SK-N-SH treated with all-trans-retinoic acid at 6 μM for 48 hours (cell line): ENCODE measurements around the gene STX1B.

Experiments used
- CREB5 ChIP-seq: fragments of 250-450 bp; sonication (Bioruptor Pico); IDR thresholded peaks from 2 replicates; pipeline ENCODE4 v1.5.1; 2020; ENCODE audit warnings: low read depth, mild to moderate bottlenecking, moderate library complexity
- ESRRG ChIP-seq: fragments of 250-450 bp; sonication (Bioruptor Pico); IDR thresholded peaks from 2 replicates; pipeline ENCODE4 v1.6.1; 2021; ENCODE audit warnings: mild to moderate bottlenecking
- OSR1 ChIP-seq: fragments of 250-450 bp; sonication (Bioruptor Pico); IDR thresholded peaks from 2 replicates; pipeline ENCODE4 v1.8.0; 2022; ENCODE audit warnings: moderate library complexity, mild to moderate bottlenecking, inconsistent platforms
- RARB ChIP-seq: fragments of 250-450 bp; sonication (Bioruptor Pico); IDR thresholded peaks from 2 replicates; pipeline ENCODE4 v1.8.0; 2021; ENCODE audit warnings: mild to moderate bottlenecking, moderate library complexity
- ZFP3 ChIP-seq: fragments of 250-450 bp; sonication (Bioruptor Pico); IDR thresholded peaks from 2 replicates; pipeline ENCODE4 v1.5.0; 2020; ENCODE audit warnings: mild to moderate bottlenecking, moderate library complexity
- ZNF565 ChIP-seq: fragments of 450-650 bp; formaldehyde crosslinking; conservative IDR thresholded peaks from 2 replicates; pipeline ENCODE4 v1.5.0; 2020; ENCODE audit warnings: low read depth, mild to moderate bottlenecking, moderate library complexity

- TF ChIP-seq CREB5, result no peak
- TF ChIP-seq RARB, result no peak
- no peak for TF ChIP-seq OSR1 (CRISPR knock-in tag)
- no peak for TF ChIP-seq ZNF565 (CRISPR knock-in tag)
- no peak for TF ChIP-seq ESRRG (CRISPR knock-in tag)
- TF ChIP-seq ZFP3, result no peak
These were observed 31.0 kb downstream of the STX1B start for GRCh38 chr16:30979170-30980022.
